GM13977 (cell line): ENCODE measurements around the gene LDLRAD2.
"Not testable (repeated sequence)": the region's sequence is repeated elsewhere in the genome, so short reads cannot be mapped to it uniquely, and the experiment has no call there.

ENCODE experiments used
- DNase-seq: peaks from one replicate; pipeline ENCODE4 v3.0.0; 2012; ENCODE audit warnings: low spot score
- in situ Hi-C: fragments of 300-500 bp; cut with MboI; formaldehyde crosslinking; loops from one replicate; pipeline ENCODE4 v1.12.0; 2022; ENCODE audit warnings: low sequenced_read_pairs, low pct_unique_long_range_greater_than_20kb, mixed read lengths, inconsistent platforms; ENCODE audit not compliant: unreplicated experiment
- TF ChIP-seq, protein P1 (sequence below): IDR thresholded peaks from 2 replicates; pipeline ENCODE4 v1.5.1; 2012; ENCODE audit warnings: mild to moderate bottlenecking, control low read depth; ENCODE audit not compliant: insufficient read depth; ENCODE audit errors: extremely low read depth, missing control alignments

The LDLRAD2 gene

DNA sequence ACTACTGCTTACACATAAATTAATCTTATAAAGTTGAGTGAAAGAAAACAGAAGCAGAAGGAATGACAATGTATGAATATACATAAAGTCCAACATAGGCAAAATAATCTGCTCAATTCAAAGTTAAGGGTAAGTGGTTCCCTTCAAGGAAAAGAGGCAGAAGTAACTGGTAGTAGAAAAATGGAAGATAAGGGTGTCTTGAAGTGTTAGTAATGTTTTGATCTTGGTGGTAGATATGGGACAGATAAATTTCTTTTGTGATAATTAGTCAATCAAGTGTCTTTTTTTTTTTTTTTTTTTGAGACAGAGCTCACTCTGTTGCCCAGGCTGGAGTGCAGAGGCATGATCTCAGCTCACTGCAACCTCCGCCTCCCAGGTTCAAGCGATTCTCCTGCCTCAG, 41.9 kb upstream of the LDLRAD2 start:
- in situ Hi-C loops: no loop called here
- TF ChIP-seq, protein P1, sequence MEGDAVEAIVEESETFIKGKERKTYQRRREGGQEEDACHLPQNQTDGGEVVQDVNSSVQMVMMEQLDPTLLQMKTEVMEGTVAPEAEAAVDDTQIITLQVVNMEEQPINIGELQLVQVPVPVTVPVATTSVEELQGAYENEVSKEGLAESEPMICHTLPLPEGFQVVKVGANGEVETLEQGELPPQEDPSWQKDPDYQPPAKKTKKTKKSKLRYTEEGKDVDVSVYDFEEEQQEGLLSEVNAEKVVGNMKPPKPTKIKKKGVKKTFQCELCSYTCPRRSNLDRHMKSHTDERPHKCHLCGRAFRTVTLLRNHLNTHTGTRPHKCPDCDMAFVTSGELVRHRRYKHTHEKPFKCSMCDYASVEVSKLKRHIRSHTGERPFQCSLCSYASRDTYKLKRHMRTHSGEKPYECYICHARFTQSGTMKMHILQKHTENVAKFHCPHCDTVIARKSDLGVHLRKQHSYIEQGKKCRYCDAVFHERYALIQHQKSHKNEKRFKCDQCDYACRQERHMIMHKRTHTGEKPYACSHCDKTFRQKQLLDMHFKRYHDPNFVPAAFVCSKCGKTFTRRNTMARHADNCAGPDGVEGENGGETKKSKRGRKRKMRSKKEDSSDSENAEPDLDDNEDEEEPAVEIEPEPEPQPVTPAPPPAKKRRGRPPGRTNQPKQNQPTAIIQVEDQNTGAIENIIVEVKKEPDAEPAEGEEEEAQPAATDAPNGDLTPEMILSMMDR: no peak
- DNase-seq: no peak

GRCh38 chr1:21770602-21771001, 41.5 kb upstream of the LDLRAD2 start:
- in situ Hi-C loops: not testable (repeated sequence)

DNA sequence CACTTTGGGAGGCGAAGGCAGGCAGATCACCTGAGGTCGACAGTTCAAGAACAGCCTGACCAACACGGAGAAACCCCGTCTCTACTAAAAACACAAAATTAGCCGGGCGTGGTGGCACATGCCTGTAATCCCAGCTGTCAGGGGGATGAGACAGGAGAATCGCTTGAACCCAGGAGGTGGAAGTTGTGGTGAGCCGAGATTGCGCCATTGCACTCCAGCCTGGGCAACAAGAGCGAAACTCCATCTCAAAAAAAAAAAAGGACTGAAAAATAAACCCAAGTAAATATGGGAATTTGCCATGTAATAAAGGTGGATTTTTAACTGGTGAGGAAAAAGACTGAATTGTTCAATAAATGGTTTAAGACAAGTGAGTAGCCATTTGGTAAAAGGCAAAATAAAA, 40.4 kb upstream of the LDLRAD2 start:
- DNase-seq, in situ Hi-C loops: not testable (repeated sequence)

More at GRCh38 chr1:21770602-21771001, 41.5 kb upstream of the LDLRAD2 start:
- not testable (repeated sequence) for DNase-seq

GRCh38 chr1:21773585-21773984, 38.5 kb upstream of the LDLRAD2 start:
- no peak for DNase-seq
- TF ChIP-seq, protein P1: no peak
- in situ Hi-C loops: no loop called here

GRCh38 chr1:21774835-21775549, 37.1 kb upstream of the LDLRAD2 start:
- in situ Hi-C loops: no loop called here
- TF ChIP-seq, protein P1: no peak
- no peak for DNase-seq

- TF ChIP-seq, protein P1: no peak
- DNase-seq: no peak
- in situ Hi-C loops: no loop called here
These were observed 36.5 kb upstream of the LDLRAD2 start for GRCh38 chr1:21775550-21775914.

DNA sequence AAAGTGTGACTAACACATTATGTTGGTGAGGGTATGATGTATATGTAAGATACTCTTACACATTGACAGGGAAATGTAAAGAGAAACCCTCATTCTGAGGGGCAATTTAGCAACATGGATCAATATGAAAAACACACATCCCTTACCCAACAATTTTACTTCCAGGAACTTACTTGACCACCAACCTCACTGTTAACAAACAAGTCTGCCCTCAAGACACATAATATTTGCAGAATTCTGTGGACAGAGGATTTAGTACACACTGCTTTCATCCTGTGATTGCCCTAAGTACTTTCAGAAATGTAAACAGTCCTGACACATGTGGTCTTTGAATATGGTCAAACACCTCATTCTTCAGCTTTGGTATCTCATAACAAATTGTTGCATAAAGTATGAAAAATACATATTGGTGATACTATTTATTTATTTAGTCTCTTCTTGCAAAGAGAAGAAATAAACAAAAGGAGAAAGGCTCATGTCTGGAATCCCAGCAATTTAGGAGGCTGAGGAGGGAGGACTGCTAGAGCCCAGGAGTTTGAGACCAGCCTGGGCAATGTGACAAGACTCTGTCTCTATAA, 36.0 kb upstream of the LDLRAD2 start:
- DNase-seq: no peak
- in situ Hi-C loops: no loop called here

DNA sequence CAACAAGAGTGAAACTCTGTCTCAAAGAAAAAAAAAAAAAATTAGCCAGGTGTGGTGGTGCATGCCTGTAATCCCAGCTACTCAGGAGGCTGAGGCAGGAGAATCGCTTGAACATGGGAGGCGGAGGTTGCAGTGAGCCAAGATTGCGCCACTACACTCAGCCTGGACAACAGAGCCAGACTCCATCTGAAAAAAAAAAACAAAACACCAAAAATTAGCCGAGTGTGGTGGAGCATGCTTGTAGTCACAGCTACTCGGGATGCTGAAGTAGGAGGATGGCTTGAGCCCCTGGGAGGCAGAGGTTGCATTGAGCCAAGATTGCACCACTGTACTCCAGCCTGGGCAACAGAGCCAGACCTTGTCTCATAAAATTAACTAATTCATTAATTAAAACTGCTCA, 35.1 kb upstream of the LDLRAD2 start:
- in situ Hi-C loops, DNase-seq: not testable (repeated sequence)

More for the DNA sequence above, 36.0 kb upstream of the LDLRAD2 start:
- TF ChIP-seq, protein P1: no peak
